Astrocyte (in vitro differentiated cells and primary cell): ENCODE data around the gene HDAC1. TPM values are rescaled to one million over a fixed set of nuclear protein-coding genes. Genes with fewer than 3 reads are reported as not detected.

ENCODE experiments used
- DNase-seq: peaks from one replicate; pipeline ENCODE4 v3.0.0-alpha.2; 2010; ENCODE audit warnings: low read depth
- FAIRE-seq: peaks from 2 replicates; lab custom pipeline; 2011; peaks lifted over from hg19 to GRCh38; lab: Jason Lieb, UNC
- H2AFZ ChIP-seq: 2 replicates; pipeline ENCODE4 v1.6.0; 2012; ENCODE audit warnings: low read depth, low read length, inconsistent platforms
- H3K27ac ChIP-seq: 2 replicates; pipeline ENCODE4 v1.5.1; 2011; ENCODE audit warnings: low read depth, low read length, inconsistent platforms
- H3K27me3 ChIP-seq: 2 replicates; pipeline ENCODE4 v1.6.0; 2011; ENCODE audit warnings: low read length, inconsistent platforms; ENCODE audit not compliant: insufficient read depth
- H3K36me3 ChIP-seq: 2 replicates; pipeline ENCODE4 v1.5.1; 2011; ENCODE audit warnings: low read length, inconsistent platforms; ENCODE audit not compliant: insufficient read depth
- H3K4me1 ChIP-seq: 2 replicates; pipeline ENCODE4 v1.5.1; 2011; ENCODE audit warnings: low read length, inconsistent platforms; ENCODE audit not compliant: insufficient read depth
- H3K4me2 ChIP-seq: 2 replicates; pipeline ENCODE4 v1.6.0; 2012; ENCODE audit warnings: low read length, inconsistent platforms
- H3K4me3 ChIP-seq: 2 replicates; pipeline ENCODE4 v1.5.1; 2011; ENCODE audit warnings: low read depth, mild to moderate bottlenecking, low read length, inconsistent platforms; ENCODE audit not compliant: insufficient read depth
- H3K79me2 ChIP-seq: 2 replicates; pipeline ENCODE4 v1.6.0; 2012; ENCODE audit warnings: mild to moderate bottlenecking, low read length, inconsistent platforms; ENCODE audit not compliant: insufficient read depth
- H3K9ac ChIP-seq: 2 replicates; pipeline ENCODE4 v1.6.0; 2012; ENCODE audit warnings: mild to moderate bottlenecking, low read length, inconsistent platforms
- H3K9me3 ChIP-seq: 2 replicates; pipeline ENCODE4 v1.5.1; 2012; ENCODE audit warnings: low read depth, mild to moderate bottlenecking, low read length, inconsistent platforms; ENCODE audit not compliant: insufficient read depth
- H4K20me1 ChIP-seq: 2 replicates; pipeline ENCODE4 v1.6.0; 2012; ENCODE audit warnings: low read length, inconsistent platforms; ENCODE audit not compliant: insufficient read depth
- H3K27ac Mint-ChIP-seq: one replicate; pipeline ENCODE4 v1.8.0; 2021; ENCODE audit warnings: mild to moderate bottlenecking, mixed read lengths; ENCODE audit not compliant: unreplicated experiment
- H3K27me3 Mint-ChIP-seq: one replicate; pipeline ENCODE4 v1.8.0; 2021; ENCODE audit warnings: low read depth, mixed read lengths; ENCODE audit not compliant: unreplicated experiment
- H3K36me3 Mint-ChIP-seq: one replicate; pipeline ENCODE4 v1.8.0; 2021; ENCODE audit warnings: low read depth, mixed read lengths; ENCODE audit not compliant: unreplicated experiment
- H3K4me1 Mint-ChIP-seq: one replicate; pipeline ENCODE4 v1.8.0; 2021; ENCODE audit warnings: low read depth, mixed read lengths; ENCODE audit not compliant: unreplicated experiment
- H3K4me3 Mint-ChIP-seq: one replicate; pipeline ENCODE4 v1.8.0; 2021; ENCODE audit warnings: mild to moderate bottlenecking, moderate library complexity, mixed read lengths; ENCODE audit not compliant: unreplicated experiment
- H3K9me3 Mint-ChIP-seq: one replicate; pipeline ENCODE4 v1.8.0; 2021; ENCODE audit warnings: mild to moderate bottlenecking, mixed read lengths; ENCODE audit not compliant: unreplicated experiment
- EZH2 ChIP-seq: IDR thresholded peaks from 2 replicates; pipeline ENCODE4 v1.6.1; 2012; ENCODE audit warnings: mild to moderate bottlenecking, low read length, inconsistent platforms; ENCODE audit not compliant: insufficient read depth
- total RNA-seq: library from RNA; stranded (reverse); gene quantifications from 2 replicates; pipeline ENCODE4 v1.2.1, GENCODE V29; 2021
- TF ChIP-seq, protein P1 (sequence below): IDR thresholded peaks from 2 replicates; pipeline ENCODE4 v1.5.1; 2011; ENCODE audit warnings: low read depth, mild to moderate bottlenecking, inconsistent platforms, low read length, moderate library complexity; ENCODE audit not compliant: insufficient read depth

HDAC1 gene
- total RNA-seq, 1 donor from 2014 or later, result 99.6 TPM

DNA sequence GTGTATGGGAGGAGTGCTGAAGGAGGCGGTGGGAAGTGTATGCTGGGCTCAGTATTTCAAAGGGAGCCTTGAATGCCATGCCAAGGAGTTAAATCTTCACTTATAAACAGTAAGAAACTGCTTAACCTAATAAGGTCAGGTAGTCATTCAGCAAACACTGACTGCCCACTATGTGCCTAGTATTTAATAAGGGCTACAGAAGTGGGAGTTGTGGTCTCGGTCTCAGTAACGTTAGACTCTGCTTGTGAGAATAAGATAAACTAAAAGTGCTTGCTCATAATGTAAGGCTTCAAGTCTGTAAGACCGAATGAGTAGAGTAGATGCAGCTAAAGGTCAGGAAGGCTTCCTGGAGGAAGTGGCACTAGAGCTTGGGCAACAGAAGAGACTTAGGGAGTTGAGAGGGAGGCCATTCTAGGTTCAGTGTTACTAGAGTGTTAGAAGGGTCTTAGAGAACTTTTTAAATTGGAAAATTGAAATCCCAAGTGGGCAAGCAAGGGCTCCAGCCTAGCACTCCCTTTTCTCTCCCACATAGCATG lies 38.1 kb downstream of the HDAC1 start:
- Histone ChIP-seq H2AFZ (no peak overlapping the region), H3K4me2 (no peak overlapping the region), H3K36me3 (peaks cover 45% of the 10 kb centered on the region), H3K9ac (no peak overlapping the region), H3K9me3 (no peaks in the 10 kb centered on the region), H3K27ac (no peak overlapping the region), H3K79me2 (peaks cover 27% of the 10 kb centered on the region), H3K4me1 (peaks cover 8% of the 10 kb centered on the region), H4K20me1 (peaks cover 65% of the 10 kb centered on the region), H3K27me3 (no peaks in the 10 kb centered on the region), H3K4me3 (no peak overlapping the region)
- H3K27ac Mint-ChIP-seq, result no peak overlapping the region
- DNase-seq (no peak), FAIRE-seq (no peak)
- peaks cover 18% of the 10 kb centered on the region for H3K4me1 Mint-ChIP-seq
- peaks cover 1% of the 10 kb centered on the region for H3K9me3 Mint-ChIP-seq
- peaks cover 36% of the 10 kb centered on the region for H3K36me3 Mint-ChIP-seq
- TF ChIP-seq, protein P1, sequence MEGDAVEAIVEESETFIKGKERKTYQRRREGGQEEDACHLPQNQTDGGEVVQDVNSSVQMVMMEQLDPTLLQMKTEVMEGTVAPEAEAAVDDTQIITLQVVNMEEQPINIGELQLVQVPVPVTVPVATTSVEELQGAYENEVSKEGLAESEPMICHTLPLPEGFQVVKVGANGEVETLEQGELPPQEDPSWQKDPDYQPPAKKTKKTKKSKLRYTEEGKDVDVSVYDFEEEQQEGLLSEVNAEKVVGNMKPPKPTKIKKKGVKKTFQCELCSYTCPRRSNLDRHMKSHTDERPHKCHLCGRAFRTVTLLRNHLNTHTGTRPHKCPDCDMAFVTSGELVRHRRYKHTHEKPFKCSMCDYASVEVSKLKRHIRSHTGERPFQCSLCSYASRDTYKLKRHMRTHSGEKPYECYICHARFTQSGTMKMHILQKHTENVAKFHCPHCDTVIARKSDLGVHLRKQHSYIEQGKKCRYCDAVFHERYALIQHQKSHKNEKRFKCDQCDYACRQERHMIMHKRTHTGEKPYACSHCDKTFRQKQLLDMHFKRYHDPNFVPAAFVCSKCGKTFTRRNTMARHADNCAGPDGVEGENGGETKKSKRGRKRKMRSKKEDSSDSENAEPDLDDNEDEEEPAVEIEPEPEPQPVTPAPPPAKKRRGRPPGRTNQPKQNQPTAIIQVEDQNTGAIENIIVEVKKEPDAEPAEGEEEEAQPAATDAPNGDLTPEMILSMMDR, result no peak
- TF ChIP-seq EZH2, result no peak
- no peaks in the 10 kb centered on the region for H3K27me3 Mint-ChIP-seq
- peak overlapping the region; percentile 14 for H3K4me3 Mint-ChIP-seq

DNA sequence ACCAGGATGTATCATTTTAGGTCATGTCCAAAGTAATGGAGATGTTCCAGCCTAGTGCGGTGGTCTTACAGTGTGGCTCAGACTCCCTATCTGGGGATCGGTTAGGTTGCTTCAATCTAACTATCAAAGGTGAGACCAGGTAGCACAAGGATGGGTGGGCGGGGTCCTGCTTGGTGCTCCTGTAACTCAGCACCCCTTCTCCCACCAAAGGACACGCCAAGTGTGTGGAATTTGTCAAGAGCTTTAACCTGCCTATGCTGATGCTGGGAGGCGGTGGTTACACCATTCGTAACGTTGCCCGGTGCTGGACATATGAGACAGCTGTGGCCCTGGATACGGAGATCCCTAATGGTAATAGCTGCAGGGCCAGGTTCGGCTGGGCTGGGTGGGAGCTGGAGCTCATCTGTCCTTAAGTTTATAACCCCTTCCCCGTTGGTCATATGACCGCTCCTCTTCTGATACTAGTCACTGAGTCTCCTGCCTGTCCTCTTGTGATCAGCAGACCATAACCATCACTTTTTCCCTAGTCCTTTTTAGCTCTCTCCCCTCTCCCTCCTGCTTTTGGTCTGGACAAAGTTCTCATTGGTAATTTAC lies 38.8 kb downstream of the HDAC1 start:
- Mint-ChIP-seq H3K9me3 (peaks cover 1% of the 10 kb centered on the region), H3K27ac (no peak overlapping the region), H3K4me3 (no peak overlapping the region), H3K36me3 (peaks cover 31% of the 10 kb centered on the region), H3K27me3 (no peaks in the 10 kb centered on the region), H3K4me1 (peaks cover 18% of the 10 kb centered on the region)
- DNase-seq, result no peak
- TF ChIP-seq, protein P1, result no peak
- no peak for TF ChIP-seq EZH2
- H3K9ac ChIP-seq, result no peak overlapping the region
- peaks cover 33% of the 10 kb centered on the region for H3K79me2 ChIP-seq
- FAIRE-seq, result no peak
- no peak overlapping the region for H2AFZ ChIP-seq
- peaks cover 68% of the 10 kb centered on the region for H4K20me1 ChIP-seq
- peaks cover 8% of the 10 kb centered on the region for H3K4me1 ChIP-seq
- peaks cover 45% of the 10 kb centered on the region for H3K36me3 ChIP-seq
- H3K4me3 ChIP-seq, result no peak overlapping the region
- no peak overlapping the region for H3K27ac ChIP-seq
- no peak overlapping the region for H3K4me2 ChIP-seq
- no peaks in the 10 kb centered on the region for H3K9me3 ChIP-seq
- H3K27me3 ChIP-seq, result no peaks in the 10 kb centered on the region

DNA sequence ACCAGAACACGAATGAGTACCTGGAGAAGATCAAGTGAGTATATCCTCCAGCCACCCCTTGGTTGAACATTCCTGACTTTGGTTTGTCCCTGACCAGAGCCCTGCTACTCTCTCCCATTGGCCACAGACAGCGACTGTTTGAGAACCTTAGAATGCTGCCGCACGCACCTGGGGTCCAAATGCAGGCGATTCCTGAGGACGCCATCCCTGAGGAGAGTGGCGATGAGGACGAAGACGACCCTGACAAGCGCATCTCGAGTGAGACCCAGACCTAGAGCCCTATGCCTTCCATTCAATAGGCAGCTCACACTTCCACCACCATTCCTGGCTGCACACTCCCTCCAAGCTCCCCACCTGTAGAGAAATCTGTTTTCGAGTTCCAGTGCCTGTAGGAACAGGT lies 39.7 kb downstream of the HDAC1 start:
- H3K4me3 Mint-ChIP-seq, result peak overlapping the region; percentile 37
- no peak overlapping the region for H3K27ac Mint-ChIP-seq
- peaks cover 36% of the 10 kb centered on the region for H3K79me2 ChIP-seq
- peaks cover 12% of the 10 kb centered on the region for H3K4me1 ChIP-seq
- no peaks in the 10 kb centered on the region for H3K27me3 ChIP-seq
- H3K27ac ChIP-seq, result no peak overlapping the region
- H4K20me1 ChIP-seq, result peaks cover 68% of the 10 kb centered on the region
- peaks cover 43% of the 10 kb centered on the region for H3K36me3 ChIP-seq
- DNase-seq, result no peak
- no peak overlapping the region for H3K9ac ChIP-seq
- no peaks in the 10 kb centered on the region for H3K9me3 ChIP-seq
- peaks cover 18% of the 10 kb centered on the region for H3K4me1 Mint-ChIP-seq
- no peak for FAIRE-seq
- TF ChIP-seq EZH2, result no peak
- TF ChIP-seq, protein P1, result no peak
- no peaks in the 10 kb centered on the region for H3K27me3 Mint-ChIP-seq
- H2AFZ ChIP-seq, result no peak overlapping the region
- H3K36me3 Mint-ChIP-seq, result peaks cover 31% of the 10 kb centered on the region
- H3K4me2 ChIP-seq, result no peak overlapping the region
- peaks cover 1% of the 10 kb centered on the region for H3K9me3 Mint-ChIP-seq
- no peak overlapping the region for H3K4me3 ChIP-seq
